ENCODE measurements around the gene ADAM19. TPM values are rescaled to one million over a fixed set of nuclear protein-coding genes. Genes with fewer than 3 reads are reported as not detected.

Gene ADAM19
- total RNA-seq = 97.1 TPM
- long read RNA-seq, full-length matches to known transcripts = 5 of 43 reads
- long read RNA-seq, partial matches to known transcripts = 30 of 43 reads
- long read RNA-seq, other reads (novel, unspliced or antisense) = 8 of 43 reads

DNA sequence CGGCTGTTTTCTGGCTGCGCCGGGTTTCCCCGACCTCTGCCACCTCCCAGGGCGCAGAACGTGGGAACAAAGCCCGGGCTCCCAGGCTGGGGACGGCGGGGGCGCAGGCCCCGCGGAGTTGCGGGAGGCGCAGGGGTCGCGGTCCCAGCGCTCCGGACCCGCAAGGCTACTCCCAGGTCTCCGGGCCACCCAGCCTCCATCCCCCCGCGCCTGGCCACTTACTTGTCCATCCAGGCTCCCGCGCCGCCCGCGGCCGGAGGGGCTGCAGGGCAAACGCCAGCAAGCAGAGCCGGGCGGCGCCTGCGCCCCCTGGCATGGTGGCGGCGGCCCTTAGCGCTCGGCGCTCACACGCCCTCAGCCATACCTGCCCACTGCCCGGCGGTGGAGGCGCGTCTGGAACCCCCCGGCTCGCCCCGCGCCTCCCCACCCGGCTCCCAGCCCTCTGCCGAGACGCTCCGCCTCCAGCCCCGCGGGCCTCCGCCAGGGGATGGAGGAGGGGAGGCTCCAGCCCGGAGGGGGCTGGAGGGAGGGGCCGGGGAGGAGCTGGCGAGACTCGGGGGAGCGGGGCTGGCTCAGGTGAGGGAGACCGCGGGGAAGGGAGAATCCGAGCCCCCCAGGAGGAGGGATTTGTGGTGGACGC, at the start of gene ADAM19:
TSS of gene ADAM19 (minus strand) at position 395 of the 640 bp plus-strand sequence. CDS start at position 316, 79 bp downstream.
- DNase-seq (ENCODE audit: low spot score) = peak; percentile 84
- intact Hi-C loops (cut with DNase I) = loop anchor here (5.0 to 10.0 kb wide), 2 partner anchors 63 to 191 kb away; no protein-coding TSS in a partner anchor

- DNase-seq (ENCODE audit: low spot score) = no peak
- intact Hi-C loops (cut with DNase I) = no loop called here
Measured at GRCh38 chr5:157624144-157624543, 48.6 kb upstream of the ADAM19 start.

DNA sequence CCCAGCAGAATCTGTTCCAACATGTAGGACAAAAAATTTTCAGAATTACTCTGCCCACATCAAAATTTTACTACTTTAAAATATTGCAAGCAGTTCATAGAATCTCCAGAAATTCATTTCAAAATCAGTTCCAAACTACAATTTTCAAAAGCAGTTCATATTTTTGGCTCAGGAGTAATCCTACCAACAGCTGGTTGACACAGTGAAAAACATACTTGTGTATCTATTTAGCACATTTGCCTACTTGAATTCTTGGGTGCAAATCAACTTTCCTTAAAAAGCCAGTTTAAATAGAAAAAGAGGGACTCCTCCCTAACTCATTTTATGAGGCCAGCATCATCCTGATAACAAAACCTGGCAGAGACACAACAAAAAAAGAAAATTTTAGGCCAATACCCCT, 45.2 kb upstream of the ADAM19 start:
- intact Hi-C loops (cut with DNase I) = no loop called here
- no peak for DNase-seq (ENCODE audit: low spot score)

DNA sequence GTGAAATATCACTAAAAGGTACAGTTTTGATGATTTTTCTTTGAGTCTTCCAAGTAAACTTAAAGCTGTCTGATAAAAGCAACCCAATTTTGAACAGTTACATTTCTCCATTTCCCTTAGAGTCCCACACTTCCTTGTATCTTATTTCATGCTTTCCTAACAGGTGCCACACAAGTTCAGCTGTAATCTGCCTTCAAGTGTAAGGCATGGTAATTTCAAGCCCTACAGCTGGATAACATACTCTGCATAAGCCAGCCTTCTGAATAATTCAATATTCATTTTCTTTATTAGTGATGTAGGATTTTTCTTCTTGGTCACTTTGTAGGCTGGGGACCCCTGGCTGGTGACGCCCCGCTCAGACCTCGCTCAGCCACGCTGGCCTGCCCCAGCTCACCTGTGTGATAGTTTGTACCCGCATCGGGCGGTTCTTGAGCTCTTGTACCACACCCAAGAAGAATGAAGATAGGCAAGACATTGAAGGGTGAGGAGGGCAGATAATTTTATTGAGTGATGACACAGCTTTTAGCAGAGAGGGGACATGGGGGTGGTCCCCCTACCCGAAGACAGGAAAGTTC, 42.7 kb upstream of the ADAM19 start:
- intact Hi-C loops (cut with DNase I) = no loop called here

GRCh38 chr5:157616785-157617184, 41.2 kb upstream of the ADAM19 start:
- no peak for DNase-seq (ENCODE audit: low spot score)
- intact Hi-C loops (cut with DNase I) = no loop called here

More for the DNA sequence above, 42.7 kb upstream of the ADAM19 start:
- DNase-seq (ENCODE audit: low spot score) = no peak

DNA sequence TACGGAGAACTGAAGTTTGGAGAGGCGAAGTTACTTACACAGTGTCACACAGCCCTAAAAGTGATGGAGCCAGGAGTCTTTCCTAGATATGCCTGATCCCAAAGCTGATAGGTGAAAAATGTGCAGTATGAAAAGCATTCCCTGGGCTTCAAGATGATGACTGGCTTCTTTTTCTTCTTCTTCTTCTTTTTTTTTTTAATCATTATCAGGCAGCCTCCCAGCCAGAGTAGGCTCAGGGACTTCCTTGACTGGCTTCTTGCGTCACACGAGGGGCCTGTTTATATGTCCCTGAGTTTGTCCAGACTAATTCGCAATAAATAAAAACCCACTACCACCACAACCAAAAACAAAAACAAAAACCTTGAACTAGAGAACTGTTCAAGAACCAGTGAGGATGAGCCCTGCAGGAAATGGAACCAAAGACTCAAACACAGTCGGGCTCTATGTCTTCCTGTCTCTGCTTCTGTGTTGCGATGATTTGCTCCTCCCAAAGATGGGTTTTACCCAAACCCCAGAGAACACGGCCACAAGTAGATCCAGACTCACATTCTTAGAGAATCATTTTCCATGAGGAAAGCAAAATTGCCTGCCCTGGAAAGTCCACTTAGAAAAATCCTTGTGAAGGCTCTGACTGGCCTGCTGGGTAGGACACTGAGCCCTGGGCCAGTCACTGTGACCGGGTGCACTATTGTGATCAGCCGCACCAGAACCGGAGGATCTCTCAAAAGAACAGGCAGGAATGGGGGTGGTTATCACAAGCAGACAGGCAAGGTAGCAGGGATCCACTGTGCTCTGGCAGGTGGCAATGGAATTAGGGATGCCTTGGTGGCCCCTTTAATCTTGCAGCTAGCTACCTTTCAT, 38.0 kb upstream of the ADAM19 start:
- no peak for DNase-seq (ENCODE audit: low spot score)
- intact Hi-C loops (cut with DNase I) = no loop called here

DNA sequence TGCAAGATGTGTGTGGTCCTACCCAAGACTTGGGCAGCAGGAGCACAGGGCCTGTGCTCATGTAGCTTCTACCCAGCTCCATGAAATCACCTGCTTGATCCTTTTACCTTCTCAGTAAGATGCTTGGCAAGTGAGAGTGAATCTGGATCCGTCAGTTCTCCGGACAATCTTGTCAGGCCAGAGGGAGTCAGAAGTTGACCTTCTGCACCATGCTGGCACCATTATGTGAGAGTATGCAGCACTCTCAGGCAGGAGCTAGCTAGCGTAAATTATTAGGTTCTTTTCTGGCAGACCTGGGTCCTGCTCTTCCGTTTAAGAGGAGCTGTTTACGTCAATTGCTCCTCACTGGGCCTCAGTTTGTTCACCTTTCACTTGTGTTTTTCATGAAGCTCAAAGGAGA, 37.0 kb upstream of the ADAM19 start:
- DNase-seq (ENCODE audit: low spot score) = no peak
- intact Hi-C loops (cut with DNase I) = no loop called here

GRCh38 chr5:157611571-157612476, 36.2 kb upstream of the ADAM19 start:
- intact Hi-C loops (cut with DNase I) = no loop called here
- DNase-seq (ENCODE audit: low spot score) = no peak

DNA sequence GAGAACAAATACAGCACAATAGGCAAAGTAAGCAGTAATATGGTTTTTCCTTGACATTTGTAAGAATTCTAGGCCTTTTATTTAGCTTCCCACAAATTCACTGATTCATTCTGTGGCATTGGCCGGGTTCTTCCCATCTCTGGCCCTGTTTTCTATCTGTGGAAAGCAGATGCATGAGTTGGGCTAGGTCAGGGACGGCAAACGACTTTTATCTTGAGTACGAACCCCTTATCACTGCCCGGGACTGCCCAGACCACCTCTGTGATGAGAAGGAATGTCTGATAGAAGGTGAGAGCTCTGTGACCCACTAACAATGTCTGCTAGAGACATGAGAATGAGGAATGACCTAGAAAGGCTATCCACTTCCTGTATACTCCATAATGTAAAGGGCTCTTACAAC, 35.4 kb upstream of the ADAM19 start:
- DNase-seq (ENCODE audit: low spot score) = no peak
- intact Hi-C loops (cut with DNase I) = no loop called here

DNA sequence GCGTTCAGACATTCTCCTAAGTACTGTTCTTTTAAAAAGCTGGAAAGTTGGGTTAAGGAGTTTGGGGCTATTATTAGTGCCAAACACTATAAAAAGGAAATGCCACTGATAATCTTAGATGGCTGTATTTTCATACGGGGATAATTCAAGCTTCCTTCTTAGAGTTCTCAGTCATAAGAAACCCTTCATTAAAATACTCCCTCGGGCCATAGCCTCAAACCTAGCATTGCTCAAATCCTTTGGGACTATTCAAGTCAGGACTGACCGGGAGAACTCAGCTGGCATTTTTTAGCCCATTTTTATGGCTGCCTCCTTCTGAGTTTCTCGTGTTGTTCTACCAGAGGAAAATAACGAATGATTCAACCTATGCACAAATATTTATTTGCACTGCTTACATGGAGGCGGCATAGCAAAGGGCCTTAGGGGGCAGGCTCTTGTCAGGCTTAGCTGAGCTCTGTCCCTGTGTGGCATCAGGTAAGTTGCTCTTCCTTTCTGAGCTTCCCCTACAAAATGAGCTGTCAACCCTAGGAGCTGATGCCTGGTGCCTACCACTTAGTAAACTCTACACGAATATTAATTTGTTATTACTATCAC, 33.5 kb upstream of the ADAM19 start:
- intact Hi-C loops (cut with DNase I) = no loop called here
- no peak for DNase-seq (ENCODE audit: low spot score)

DNA sequence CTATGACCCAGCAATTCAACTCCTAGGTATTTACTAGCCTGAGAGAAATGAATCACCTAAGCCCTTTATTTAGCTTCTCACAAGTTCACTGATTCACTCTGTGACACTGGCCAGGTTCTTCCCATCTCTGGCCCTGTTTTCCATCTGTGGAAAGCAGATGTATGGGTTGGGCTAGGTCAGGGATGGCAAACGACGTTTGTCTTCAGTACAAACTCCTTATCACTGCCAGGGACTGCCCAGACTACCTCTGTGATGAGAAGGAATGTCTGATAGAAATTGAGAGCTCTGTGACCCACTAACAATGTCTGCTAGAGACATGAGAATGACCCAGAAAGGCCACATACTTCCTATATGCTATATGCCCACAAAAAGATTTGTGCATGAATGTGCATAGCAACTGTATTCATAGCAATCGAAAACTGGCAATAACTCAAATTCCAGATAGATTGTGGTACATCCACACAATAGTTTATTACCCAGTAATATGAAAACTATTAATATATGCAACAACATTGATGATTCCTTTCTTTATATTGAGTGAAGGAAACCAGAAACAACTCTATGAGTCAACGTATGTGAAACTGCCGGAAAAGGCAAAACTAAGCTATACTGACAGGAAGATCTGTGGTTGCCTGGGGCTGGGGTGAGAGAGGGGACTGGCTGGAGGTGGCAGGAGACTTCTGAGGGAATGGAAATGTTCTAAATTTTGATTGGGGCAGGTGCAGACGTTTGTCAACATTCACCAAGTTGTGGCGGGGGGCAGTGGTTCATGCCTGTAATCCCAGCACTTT, 32.0 kb upstream of the ADAM19 start:
- DNase-seq (ENCODE audit: low spot score) = no peak
- intact Hi-C loops (cut with DNase I) = no loop called here

GRCh38 chr5:157606046-157606445, 30.5 kb upstream of the ADAM19 start:
- no peak for DNase-seq (ENCODE audit: low spot score)
- intact Hi-C loops (cut with DNase I) = no loop called here

GRCh38 chr5:157603333-157604190, 28.0 kb upstream of the ADAM19 start:
- DNase-seq (ENCODE audit: low spot score) = no peak
- intact Hi-C loops (cut with DNase I) = no loop called here

DNA sequence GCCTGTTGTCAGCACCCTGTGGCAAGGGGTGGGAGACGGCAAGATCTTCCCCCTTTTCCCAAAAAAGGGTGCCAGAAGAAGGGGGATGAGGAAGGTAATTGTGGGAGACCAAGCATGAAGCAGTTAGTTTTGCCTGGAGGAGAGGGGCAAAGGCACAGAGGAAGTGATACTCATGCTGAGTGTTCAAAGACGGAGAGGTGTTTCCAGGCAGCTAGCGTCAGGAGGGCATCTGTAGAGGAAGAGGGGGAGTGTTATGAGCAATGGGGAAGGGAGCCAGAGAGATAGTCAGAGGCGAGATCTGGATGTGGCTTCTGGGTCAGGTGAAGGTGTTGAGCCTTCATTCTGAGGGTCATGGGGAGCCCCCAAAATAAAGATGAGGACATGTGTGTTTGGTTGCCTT, 26.9 kb upstream of the ADAM19 start:
- DNase-seq (ENCODE audit: low spot score) = no peak
- intact Hi-C loops (cut with DNase I) = no loop called here

GRCh38 chr5:157600252-157600651, 24.7 kb upstream of the ADAM19 start:
- no peak for DNase-seq (ENCODE audit: low spot score)
- intact Hi-C loops (cut with DNase I) = no loop called here

- intact Hi-C loops (cut with DNase I) = no loop called here
- no peak for DNase-seq (ENCODE audit: low spot score)
Measured at GRCh38 chr5:157599565-157599964, 24.0 kb upstream of the ADAM19 start.

GRCh38 chr5:157598350-157598936, 22.9 kb upstream of the ADAM19 start:
- DNase-seq (ENCODE audit: low spot score) = no peak
- intact Hi-C loops (cut with DNase I) = no loop called here

Measured in cardiac septum (tissue), 1 donor.